Stimulated activated CD4-positive, alpha-beta T cell treated with anti-CD3 and anti-CD28 coated beads, Interleukin-15, amount 100 ng/mL, for 48 hours (primary cell): ENCODE data around the gene SEL1L.
A peak's percentile ranks its signal among the peaks of the same experiment; 100 is the strongest.
"Not testable (repeated sequence)": the region's sequence is repeated elsewhere in the genome, so short reads cannot be mapped to it uniquely, and the experiment has no call there.

Experiments
- DNase-seq, 2 donors: peaks; one replicate each; pipeline ENCODE4 v3.0.0-alpha.2; 2020; ENCODE audit warnings: low read depth in 2 of 2

Gene SEL1L

DNA sequence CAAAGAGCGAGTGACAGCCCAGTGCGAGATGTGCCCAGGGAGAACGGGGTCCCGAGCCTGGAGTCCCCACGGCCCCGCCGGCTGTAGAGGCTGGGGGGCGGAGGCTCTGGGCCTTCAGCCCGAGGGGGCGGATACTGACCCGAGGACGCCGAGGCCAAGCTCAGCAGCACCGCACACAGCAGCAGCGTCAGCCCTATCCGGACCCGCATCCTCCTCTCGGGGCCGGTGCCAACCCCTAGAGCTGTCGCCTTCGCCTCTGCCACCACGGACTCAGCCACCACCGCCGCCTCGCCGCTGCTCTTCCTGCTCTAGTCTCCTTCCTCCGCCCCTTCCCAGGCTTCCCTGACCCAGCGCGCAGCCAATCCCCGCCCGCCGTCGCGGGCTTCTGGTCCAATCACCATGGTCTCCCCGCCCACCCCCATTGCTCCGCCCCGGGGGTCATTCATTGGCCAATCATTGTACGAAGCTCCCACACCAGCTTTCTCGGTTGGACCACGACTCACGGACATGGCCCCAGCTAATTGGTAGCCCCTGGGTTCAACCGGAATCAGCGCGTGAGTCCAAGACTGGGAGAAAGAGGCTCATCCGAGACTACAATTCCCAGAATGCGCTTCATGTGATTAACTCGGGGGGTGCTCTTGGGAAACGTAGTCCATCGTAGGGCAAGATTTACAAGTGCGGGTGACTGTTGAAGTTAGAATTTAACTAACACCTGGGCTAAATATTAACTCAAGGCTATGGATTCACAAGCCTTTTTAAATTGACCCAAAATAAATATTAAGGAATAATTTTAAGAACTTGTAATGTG is at the start of gene SEL1L:
Gene SEL1L, minus strand, starts transcription at position 318 of the 808 bp plus-strand sequence. Its CDS starts 109 bp downstream, at position 209.
- DNase-seq: peak; percentile 98 to 99

DNA sequence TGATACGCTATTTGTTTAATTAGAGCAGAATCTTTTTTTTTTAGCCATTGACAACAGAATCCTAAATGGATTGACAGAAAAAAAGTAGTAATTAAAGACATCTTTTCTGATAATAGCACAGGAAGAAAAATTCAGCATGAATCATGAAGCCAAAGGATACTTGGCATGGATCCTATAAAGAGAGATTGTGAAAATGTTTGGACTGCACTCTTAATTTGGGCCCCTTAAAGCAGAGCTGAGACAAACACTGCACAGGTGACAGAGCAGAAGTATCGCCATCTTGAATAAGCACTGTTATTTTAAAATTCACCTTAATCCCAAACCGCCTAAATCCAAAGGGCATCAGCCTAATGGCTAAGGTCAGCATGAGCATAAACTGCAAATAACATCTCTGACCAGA is 48.8 kb upstream of the SEL1L start:
- DNase-seq: no peak

DNA sequence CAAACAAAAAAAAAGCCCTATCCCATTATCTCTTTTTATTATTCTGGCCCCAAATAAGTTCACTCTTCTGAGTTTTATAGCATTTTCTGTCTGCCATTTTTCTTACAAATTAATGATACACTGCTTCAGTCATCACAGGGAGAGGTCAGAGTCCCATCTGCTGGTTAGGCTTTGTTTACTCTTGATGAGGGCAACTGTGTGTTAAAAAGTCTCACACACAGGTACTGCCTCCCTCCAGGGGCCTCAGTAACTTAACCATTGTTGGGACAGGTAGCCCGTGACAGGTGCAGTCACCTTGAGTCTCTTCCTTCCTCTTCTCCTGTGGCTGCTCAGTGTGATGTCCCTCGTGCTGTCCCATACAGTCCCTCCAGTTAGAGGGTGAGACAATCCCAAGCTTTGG is 45.5 kb upstream of the SEL1L start:
- DNase-seq: no peak

DNA sequence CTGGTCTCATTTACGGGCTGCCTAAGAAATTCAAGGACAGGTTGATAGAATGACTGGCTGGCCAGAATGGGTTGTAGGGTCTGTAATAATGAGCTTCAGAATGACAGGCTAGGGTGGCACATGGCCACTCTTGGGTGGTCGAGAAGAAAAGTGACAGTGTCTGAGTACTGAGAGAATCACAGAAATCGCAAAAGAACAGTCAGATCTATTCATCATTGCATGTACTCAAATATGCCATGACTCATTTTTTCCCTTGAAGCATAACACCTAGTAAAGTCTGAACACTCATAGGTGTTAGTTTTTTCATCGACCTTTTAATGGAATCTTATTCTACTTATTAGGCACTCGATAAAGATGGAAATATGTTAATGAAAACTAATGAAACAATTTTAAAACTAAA is 37.8 kb upstream of the SEL1L start:
- no peak for DNase-seq

DNA sequence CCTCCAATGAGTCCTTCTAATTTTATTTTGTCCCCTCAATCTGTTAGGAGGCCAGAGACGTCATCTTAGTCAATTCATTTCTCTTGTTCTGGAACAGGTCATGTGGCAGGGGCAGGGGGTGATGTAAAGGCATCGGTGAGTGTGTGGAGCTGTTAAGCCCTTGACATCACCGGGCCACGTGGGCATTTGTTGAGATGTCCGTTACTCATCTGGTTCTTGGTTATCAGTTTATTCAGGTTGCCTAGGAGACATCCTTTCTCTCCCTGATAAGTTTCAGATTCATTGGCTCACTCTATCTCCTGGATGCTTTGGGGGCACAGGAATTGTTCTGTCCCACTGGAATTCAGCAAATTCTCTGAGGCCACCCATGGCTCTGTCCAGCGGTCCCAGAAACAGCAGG is 33.6 kb upstream of the SEL1L start:
- no peak for DNase-seq

DNA sequence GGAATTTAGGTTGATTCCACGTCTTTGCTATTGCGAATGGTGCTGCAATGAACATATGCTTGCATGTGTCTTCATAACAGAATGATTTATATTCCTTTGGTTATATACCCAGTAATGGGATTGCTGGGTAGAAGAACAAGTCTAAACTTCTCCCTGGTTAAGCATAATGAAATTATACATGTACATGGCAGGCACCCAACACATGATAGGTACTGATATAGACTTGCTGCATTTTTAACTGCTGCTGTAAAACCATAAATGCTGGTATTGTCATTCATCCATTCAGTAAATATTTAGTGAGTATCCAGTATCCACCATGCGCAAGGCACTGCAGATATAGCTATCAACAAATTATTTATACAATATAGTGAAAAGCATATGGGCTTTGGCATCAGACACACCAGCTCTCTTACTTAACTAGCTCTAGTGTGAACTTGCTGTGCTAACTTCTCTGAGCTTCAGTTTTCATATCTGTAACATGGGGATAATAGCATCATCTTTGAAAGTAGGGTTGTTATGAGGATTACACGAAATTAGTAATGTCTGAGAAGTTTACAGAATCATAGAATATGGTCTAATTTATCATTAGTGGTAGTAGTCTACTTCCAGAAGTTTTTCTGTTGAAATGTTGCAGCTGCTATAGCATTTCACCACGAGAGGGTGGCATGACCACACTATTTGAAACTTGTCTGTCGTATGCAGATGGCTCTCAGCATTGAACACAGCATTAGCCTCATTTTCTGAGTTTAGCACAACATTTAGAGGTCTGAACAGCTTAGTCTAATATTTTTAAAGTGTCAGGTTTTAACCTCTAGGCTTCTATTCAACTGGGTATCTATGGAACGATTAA is 32.0 kb upstream of the SEL1L start:
- DNase-seq: peak in 1 of 2 donors; percentile 4

DNA sequence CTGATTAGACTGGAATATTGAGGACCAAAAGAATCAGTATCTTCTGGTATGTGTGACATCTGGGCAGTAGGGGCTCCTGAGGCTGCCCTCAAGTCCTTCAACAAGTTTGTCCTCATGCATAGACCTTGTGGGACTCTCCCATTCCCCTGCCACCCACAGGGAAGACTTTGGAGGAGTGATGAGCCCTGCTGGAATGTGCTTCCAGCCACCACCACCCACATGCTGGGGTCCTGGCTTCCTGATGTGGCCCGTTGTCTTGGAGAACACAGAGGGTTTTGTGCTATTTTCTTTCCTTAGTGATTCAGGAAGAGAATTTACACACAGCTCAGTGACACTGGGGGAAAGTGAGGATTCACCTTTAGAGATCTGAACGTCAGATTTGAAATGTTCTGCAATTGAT is 29.2 kb upstream of the SEL1L start:
- DNase-seq: no peak

DNA sequence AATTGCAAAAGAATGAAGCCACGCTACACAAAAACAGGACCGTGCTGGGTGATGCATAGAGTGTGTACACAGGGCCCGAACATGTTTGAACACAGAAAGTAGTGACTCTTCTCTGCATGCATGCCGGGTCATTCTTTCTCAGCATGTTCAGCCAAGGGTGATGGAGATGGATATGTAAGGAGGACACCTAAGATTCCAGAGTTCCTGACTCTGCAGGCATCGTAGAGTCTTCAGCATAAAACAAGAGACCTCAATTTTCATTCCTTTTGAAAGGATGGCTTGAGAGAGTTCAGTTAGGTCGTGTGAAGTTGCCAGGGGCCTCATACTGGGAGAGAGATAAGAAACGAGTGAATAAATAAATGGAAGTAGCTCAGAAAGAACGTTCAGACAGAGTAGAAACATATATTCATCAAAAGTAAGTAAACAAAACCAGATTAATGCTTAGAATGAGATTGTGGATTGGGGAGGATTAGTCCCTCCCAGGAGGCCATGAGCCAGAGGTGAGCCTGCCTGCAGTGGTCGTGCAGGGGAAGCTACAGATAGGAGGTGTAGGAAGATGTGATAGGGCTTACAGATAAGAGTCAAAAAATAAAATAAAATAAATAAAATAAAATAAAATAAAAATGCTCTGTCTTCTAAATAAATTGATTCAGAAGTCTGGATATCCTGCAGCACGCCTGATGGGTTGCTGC is 27.6 kb upstream of the SEL1L start:
- no peak for DNase-seq

DNA sequence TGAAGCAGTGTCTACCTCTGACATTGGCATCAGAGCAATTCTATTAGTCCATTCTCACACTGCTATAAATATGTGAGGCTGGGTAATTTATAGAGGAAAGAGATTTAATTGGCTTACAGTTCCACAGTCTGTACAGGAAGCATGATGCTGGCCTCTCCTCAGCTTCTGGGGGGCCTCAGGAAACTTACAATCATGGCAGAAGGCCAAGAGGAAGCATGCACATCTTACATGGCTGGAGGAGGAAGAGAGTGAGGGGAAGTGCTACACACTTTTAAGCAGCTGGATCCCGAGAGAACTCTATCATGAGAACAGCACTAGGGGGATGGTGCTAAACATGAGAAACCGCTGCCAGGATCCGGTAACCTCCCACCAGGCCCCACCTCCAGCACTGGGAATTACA is 25.7 kb upstream of the SEL1L start:
- DNase-seq: no peak

DNA sequence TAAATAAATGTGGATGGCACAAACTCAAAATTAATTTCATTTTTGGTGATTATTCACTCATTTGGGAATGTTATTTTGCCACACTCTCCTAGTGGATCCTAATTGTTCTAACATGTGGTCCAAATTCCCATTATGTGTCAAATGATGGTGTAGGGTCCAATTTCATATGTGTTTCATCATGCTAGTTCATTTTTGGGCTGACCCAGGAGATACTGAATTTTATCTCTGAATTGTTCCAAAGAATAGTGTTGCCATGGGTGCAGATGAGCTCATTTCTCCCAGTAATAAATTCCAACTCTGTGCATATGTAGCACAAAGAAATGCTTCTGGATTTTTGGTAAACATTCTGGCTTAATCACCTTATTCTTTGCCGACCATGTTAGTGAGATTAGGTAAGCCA is 23.5 kb upstream of the SEL1L start:
- no peak for DNase-seq

DNA sequence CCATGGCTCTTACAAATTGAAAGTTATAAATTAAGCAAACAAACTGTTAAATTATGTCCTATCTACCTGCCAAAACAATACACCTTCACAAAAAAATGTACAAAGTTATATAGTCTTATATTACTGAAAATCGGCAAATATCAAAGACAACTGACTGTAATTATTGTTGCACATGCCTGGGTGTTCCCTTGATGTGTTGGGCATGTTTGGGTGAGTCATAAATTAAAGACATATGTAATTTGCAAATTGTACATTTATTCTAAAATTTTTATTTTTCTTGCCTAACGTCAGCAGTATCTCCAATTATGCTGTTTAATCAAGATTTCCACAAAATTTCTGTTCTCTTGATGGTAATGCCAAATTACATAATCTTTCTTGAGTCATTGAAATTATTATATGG is 22.0 kb upstream of the SEL1L start:
- no peak for DNase-seq

DNA sequence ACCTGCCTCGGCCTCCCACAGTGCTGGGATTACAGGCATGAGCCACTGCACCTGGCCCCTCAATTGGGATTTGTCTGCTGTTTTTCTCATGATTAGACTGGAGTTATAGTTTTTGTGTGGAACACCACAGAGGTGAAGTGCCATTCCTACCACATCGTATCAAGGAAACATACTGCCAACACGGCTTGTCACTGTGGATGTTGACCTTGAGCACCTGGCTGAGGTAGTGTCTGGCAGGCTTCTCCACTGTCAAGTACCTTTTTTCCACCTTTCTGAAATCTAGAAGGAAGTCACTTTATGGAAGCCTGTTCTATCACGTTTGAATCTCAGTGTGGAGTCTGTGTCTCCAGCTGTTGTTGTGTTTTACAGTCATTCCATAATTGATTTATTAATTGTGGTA is 21.4 kb upstream of the SEL1L start:
- DNase-seq: no peak

DNA sequence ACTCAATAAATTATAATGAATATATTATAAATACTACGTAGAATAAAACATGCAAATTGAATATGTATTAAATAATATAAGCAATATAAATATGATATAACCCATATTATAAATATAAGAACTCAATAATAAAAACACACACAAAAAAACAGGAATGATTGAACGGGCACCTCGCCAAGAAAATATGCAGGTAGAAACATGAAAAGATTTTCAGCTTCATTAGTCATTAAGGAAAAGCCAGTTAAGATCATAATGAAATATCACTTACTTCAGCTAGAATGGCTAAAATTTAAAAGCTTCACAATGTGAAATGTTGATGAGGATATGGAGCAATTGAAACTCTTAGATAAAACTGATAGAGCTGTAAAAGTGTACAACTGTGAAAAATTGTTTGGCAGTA is 17.8 kb upstream of the SEL1L start:
- DNase-seq: no peak

DNA sequence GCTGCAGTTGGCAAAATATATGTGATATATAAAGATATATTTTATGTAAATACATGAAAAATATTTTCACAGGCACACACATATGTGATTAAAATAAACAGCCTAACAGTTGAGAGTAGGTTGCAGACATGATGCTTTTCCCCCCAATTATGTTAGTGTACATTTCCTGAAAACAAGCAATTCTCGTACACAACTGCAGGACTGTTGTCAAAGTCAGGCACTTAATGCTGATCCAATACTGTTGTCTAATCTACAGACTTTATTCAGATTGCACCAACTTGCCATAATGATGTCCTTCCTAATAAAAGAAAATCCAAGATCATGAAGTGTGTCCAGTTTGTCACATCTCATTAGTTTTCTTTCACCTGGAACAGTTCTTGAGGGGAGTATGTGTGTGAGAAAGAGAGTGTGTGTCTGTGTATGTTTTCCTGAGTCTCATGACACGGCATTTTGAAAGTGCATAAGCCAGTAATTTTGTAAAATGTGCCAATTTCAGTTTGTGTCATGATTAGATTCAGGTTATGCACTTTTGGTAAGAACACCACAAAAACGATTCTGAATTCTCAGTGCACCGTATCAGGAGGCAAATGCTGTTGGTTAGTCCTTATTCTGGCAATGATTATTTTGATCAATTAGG is 16.5 kb upstream of the SEL1L start:
- DNase-seq: no peak

DNA sequence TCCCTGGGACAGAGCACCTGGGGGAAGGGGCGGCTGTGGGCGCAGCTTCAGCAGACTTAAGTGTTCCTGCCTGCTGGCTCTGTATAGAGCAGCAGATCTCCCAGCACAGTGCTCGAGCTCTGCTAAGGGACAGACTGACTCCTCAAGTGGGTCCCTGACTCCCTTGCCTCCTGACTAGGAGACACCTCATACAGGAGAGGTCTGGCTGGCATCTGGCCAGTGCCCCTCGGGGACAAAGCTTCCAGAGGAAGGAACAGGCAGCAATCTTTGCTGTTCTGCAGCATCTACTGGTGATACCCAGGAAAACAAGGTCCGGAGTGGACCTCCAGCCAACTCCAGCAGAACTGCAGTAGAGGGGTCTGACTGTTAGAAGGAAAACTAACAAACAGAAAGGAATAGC is 7.6 kb upstream of the SEL1L start:
- not testable (repeated sequence) for DNase-seq

DNA sequence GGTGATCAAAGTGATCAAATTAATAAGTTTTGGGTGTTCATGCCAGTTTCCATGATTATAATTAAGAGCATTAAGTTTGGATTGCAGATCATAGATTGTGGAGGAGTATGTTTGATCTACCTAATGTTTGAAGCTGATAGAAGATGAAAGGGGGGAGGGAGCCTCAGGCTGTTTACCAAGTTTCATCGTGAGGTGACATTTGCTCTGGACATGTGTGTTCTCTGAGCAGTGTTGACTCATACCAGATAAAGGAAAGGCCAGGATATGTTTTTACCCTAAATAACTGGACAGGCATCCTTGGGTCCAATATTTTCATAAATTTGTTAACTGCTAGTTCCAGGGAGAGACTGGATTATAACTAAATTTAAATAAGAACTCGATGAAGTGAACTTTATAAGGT is 3.5 kb upstream of the SEL1L start:
- DNase-seq: no peak

DNA sequence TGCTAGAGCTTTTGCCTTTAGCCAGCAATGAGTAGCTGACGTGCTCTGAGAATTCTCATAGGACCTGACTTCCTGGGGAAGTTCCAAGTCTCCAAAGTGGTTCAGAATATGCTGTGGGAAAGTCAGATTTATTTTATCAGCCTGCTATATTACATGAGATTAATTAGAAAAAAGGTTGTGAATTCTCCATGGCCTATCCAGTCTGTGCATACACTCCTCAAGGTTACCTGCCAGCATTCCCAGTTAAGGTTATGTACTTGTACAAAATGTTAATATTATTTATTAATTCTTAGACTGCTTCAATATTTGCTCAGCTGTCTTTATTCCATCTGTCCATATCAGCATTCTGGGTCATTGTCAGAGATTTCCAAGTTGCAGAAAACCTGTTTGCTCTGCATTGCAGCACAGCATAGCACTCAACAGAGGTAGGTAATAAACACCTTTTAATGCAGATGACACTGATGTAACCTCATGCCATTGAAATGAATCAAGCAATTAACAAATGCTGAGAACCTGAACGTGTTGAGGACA is 2.7 kb upstream of the SEL1L start:
- DNase-seq: no peak

DNA sequence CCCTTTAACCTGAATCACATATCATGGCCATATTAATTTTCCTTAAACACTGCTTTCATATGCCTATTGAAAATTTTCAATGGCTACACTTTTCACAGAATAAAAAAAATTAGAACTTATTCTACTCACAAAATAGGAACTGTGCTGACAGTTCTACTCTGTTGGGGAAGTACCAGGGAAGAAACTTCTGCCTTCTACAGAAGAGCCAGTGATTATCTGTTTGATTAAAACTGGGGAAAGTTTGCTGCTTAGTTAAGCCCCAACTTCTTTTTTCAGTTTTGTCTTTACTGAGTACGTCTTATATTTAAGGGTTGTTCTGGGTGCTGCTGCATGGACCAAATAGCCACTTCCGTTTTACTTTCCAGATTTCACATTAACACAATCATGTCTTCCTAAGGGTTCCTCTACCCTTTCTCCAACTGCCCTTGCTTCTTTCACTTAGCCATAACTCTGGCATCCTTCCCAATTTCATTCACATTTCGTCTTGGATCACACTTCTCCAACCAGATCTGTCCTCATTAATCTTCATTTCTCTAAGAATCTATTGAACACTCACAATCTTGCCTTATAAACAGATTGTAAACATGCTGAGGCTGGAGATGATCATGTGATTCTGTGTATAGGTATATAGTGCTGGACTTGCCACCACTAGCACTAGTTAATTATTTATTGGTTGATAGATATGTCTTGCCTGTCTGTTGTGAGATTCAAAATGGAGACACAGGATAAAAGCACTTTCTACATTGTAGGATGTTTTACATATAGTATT is 1.9 kb upstream of the SEL1L start:
- DNase-seq: no peak

DNA sequence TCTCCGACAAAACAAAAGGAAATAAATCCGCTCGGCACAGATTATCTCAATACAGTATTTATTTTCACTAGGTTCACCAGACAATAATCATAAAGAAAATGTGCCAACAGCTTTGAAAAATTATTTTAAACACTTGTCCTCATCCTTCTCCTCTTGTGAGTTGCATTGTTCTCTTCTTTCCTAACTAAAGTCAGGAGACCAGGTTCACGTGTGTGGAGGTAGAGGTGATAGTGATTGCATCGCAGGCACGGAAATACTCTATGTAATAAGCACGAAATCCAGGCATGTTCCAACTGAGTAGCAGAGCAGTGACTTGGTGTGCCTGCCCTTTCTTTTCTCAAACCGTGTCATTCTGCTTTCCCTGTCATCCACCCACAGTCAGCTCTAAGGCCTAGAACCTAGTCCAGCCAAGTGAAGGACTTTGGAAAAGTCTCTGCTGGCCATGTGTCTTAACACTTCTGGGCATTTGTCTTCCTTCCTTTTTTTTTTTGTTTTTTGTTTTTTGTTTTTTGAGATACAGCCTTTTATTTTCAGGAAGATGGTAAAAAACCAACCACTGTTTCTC is 939 bp upstream of the SEL1L start:
- no peak for DNase-seq

DNA sequence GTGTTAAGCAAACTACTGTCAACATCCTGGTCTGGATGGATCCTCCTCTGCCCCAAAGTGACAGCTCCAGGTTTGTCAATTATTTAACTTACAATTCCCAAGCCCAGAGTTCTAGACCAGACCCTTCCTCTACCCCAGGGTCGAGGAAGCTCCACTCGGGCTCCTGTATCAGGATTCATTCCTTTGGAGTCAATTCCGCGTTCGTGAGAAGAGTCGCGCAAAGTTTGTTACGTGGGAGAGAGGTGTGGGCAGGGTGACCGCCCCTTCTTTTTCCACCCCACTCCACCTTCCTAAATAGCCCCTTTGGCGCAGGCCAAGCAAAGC is 479 bp downstream of the SEL1L start:
- DNase-seq: no peak

DNA sequence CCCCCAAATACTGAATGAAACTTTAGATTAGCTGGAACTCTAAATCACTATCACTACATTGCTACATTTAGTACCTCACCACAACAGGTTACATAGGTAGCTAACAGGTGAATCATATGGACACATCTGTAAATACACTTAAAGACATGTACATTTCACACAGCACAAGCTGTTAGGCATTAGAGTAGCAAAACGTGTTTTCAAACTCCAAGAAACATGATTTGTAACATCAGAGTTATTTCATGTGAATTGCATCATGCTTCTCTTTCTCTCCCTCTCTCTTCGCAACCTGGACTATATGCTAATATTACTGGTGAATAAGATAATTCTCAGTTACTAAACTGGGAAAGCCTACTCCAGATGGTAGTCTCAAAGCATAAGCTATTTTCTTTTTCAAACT is 4.3 kb downstream of the SEL1L start:
- DNase-seq: no peak
